WTC11 (cell line): ENCODE measurements around the gene CACNB3.

Experiments
- ELF4 ChIP-seq: sonication (generic); formaldehyde crosslinking; IDR thresholded peaks from 2 replicates; pipeline ENCODE4 v1.8.1; 2022; ENCODE audit warnings: low read depth, mild to moderate bottlenecking, moderate library complexity, missing genetic modification reagents
- ETV6 ChIP-seq: sonication (generic); formaldehyde crosslinking; IDR thresholded peaks from 2 replicates; pipeline ENCODE4 v1.8.1; 2022; ENCODE audit warnings: mild to moderate bottlenecking, missing genetic modification reagents
- TF ChIP-seq, protein P1 (sequence below): fragments of 200-600 bp; IDR thresholded peaks from 2 replicates; pipeline ENCODE4 v1.8.0; 2022; ENCODE audit warnings: antibody characterized with exemption

- no peak for TF ChIP-seq ELF4
- TF ChIP-seq ETV6: no peak
- TF ChIP-seq, protein P1, sequence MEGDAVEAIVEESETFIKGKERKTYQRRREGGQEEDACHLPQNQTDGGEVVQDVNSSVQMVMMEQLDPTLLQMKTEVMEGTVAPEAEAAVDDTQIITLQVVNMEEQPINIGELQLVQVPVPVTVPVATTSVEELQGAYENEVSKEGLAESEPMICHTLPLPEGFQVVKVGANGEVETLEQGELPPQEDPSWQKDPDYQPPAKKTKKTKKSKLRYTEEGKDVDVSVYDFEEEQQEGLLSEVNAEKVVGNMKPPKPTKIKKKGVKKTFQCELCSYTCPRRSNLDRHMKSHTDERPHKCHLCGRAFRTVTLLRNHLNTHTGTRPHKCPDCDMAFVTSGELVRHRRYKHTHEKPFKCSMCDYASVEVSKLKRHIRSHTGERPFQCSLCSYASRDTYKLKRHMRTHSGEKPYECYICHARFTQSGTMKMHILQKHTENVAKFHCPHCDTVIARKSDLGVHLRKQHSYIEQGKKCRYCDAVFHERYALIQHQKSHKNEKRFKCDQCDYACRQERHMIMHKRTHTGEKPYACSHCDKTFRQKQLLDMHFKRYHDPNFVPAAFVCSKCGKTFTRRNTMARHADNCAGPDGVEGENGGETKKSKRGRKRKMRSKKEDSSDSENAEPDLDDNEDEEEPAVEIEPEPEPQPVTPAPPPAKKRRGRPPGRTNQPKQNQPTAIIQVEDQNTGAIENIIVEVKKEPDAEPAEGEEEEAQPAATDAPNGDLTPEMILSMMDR: no peak
Measured at GRCh38 chr12:48854488-48854887, 36.2 kb downstream of the CACNB3 start.
